GM21381 (cell line): ENCODE data around the gene STK32A.
"Not testable (repeated sequence)": the region's sequence is repeated elsewhere in the genome, so short reads cannot be mapped to it uniquely, and the experiment has no call there.

ENCODE experiments used
- ATAC-seq: cut with Tn5 transposase; IDR thresholded peaks from one replicate; pipeline ENCODE4 v1.9.1; 2021; ENCODE audit warnings: mild to moderate bottlenecking, moderate library complexity; ENCODE audit not compliant: unreplicated experiment

Gene STK32A

GRCh38 chr5:147234825-147235635 is at the start of gene STK32A:
Gene STK32A (plus strand): TSS chr5:147235026. CDS start chr5:147239635, 4,609 bp downstream.
- no peak for ATAC-seq

- ATAC-seq, result no peak
Observed at GRCh38 chr5:147187099-147187540, 47.7 kb upstream of the STK32A start.

DNA sequence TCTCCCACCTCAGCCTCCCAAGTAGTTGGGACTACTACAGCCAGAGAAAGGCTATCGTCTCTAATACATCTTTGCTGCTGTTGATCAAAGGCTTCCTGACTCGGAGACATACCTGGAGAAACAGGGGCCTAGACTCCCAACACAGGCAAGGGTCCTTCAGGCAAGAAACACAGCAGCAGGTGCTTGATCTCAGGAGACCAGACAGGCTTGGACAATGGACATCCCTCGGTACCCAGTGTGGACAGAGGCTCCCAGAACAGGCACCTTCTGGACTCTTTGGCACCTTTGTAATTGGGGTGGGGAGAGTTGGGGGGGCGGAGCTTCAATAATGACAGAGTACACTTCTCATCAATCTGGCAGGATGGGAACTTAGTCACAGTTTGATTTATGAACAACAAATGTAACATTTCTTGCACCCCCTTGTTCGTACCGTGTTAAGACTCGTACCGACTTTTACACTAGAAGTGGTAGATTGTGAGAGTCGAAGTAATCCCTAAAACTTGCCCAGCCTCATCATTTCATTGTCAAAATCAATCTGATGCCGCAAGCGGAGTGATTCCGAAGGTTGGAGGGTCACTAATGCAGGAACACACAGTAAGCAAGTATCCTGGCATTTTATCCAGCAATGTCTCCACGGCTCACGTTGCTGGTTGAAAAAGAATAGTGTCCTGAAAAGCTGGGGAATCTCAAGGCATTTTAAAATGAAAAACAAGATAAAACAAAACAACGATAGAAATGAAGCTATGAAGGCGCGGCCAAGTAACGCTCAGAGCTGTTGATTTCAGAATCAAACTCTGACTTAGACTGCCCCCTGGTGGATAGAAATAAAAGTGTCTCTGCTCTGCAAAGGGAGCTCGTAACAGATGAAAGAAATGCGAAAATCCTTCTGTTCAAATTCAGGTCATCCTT is 46.4 kb upstream of the STK32A start:
- peak; percentile 94 for ATAC-seq

DNA sequence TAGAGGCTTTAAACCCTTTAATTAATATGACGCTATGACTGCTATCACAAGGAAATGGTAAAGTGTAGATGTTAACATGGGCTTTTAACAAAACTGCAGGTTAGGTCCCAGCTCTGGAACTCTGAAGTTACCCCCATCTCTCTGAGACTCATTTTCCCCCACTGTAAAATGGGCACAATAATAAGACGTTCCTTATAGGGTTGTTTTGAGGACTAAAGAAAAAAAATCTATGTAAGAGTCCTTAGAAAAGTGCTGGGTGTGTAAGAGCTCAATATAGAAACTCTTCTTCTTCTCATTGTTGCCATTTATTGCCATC is 45.8 kb upstream of the STK32A start:
- no peak for ATAC-seq

DNA sequence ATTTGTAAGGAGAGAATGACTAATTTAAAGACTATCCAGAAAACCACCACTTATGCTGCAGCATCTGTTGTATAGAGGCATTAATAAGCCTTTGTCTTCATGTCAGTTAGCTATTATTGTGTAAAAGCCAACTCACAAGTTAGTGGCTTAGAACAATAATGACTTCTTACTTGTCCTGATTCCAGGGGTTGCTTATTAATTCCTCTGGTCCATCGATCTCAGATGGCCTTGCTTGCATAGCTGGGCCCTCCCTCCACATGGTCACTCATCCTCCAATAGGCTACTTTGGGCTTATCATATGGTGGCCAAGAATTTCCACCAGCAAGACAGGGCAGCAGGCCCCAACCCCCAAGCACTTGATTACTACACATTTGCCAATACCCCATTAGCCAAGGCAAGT is 44.5 kb upstream of the STK32A start:
- no peak for ATAC-seq

- ATAC-seq, result no peak
Observed at GRCh38 chr5:147193123-147193522, 41.7 kb upstream of the STK32A start.

DNA sequence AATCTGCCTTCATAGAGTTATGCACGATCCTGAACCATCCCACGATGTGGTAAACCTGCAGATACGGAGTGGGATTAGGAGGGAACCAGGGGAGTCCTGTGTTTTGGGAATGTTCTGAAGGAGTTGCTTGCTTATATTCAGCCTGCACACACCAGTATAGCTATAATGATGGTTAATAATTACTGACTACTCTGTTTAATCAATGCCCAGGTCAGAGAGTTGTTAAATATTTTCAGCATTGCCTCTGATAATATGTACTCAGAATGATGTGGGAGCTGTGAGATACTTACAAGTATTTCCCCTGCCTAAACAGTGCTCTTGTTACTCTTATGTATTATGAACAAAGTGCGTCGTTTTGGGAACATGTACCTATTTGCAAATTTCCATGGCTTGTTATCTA is 34.8 kb upstream of the STK32A start:
- no peak for ATAC-seq

DNA sequence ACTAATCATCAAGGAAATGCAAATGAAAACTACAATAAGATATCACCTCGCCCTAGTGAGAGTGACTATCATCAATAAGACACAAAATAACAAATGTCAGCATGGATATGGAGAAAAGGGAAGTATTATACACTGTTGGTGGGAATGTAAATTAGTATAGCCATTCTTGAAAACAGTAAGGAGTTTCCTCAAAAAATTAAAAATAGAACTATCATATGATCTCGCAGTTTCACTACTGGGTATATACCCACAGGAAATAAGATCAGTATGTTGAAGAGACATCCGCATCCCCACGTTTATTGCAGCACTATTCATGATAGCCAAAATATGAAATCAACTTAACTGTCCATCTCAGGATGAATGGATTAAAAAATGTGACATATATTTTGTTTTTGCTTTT is 31.6 kb upstream of the STK32A start:
- ATAC-seq, result no peak

GRCh38 chr5:147204576-147204975 is 30.2 kb upstream of the STK32A start:
- ATAC-seq, result no peak

GRCh38 chr5:147208134-147208533 is 26.7 kb upstream of the STK32A start:
- ATAC-seq, result no peak

DNA sequence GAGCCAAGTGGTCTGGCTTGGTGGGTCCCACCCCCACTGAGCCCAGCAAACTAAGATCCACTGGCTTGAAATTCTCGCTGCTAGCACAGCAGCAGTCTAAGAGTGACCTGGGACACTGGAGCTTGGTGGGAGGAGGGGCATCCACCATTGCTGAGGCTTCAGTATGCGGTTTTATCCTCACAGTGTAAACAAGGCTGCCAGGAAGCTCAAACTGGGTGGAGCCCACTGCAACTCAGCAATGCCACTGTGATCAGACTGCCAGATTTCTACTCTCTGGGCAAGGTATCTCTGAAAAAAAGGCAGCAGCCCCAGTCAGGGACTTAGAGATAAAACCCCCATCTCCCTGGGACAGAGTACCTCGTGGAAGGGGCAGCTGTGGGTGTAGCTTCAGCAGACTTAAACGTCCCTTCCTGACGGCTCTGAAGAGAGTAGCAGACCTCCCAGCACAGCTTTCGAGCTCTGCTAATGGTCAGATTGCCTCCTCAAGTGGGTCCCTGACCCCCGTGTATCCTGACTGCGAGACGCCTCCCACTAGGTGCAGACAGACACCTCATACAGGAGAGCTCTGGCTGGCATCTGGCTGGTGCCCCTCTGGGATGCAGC is 18.2 kb upstream of the STK32A start:
- no peak for ATAC-seq

- no peak for ATAC-seq
Observed at GRCh38 chr5:147223343-147223742, 11.5 kb upstream of the STK32A start.

- ATAC-seq, result no peak
Observed at GRCh38 chr5:147223948-147224791, 10.7 kb upstream of the STK32A start.

DNA sequence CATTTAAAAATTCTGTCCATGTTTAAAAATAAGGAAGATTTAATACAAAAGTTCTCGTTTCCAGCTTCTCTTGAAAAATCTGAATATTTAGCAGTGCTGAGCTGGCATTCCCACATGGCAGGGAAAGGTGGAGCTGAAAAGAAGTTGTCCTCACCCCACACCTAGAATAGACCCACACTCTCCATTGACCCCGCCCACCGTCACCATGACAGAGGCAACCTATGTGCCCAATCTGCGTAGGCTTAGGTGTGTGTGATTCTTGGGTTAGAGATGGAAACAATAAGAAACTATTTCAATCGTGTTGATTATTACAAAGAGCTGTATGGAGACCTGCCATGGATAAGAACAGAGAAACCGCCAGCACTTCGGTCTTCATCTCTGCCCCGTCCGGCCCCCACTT is 8.9 kb upstream of the STK32A start:
- ATAC-seq, result no peak

- no peak for ATAC-seq
Observed at GRCh38 chr5:147226512-147226911, 8.3 kb upstream of the STK32A start.

GRCh38 chr5:147234239-147234824 is 494 bp upstream of the STK32A start:
- ATAC-seq, result no peak

DNA sequence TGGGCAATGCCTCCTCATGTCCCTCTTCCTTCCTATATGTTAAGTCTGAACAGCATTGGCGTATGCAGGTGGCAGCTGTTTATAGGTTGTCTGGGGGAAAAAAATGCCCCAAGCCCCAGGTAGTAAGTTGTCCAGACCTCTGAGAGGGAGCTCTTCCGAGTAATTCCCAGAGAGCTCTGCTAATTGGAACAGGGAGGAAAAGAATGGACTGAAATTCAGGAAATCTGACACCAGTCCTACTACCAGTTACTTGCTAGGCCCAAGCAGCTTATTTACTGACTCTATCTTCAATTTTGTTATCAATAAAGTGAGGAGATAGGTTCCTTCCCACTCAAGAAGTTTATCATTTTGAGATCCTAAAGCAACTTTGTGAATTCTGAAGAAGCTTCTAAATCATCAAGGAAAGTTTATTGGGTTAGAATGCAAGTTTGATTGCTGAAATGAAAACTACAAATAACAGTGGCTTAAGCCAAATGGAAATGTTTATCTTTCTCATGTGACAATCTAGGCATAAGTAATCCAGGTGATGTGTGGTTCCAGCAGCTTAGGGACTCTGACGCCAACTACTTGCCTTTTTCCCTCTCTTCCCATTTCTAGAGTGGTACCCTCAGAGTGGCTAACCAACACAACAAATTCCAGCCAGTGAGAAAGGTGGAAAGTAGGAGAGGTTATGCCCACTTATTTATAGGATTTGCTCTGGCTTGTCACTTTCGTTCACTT is 5.6 kb downstream of the STK32A start:
- no peak for ATAC-seq

DNA sequence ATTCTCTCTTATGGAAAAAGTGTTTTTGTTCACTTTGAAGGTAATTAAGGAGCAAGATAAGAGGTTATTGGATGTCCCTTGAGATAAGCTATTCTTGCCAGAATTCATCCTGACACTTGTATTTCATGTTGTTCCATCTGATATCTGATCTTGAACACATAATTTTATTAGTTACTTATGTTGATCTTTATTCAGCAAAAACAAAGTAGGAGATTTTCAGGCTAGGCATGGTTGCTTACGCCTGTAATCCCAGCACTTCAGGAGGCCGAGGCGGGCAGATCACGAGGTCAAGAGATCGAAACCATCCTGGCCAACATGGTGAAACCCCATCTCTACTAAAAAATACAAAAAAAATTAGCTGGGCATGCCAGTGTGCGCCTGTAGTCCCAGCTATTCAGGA is 8.4 kb downstream of the STK32A start:
- ATAC-seq, result not testable (repeated sequence)

- no peak for ATAC-seq
Observed at GRCh38 chr5:147245381-147246165, 10.7 kb downstream of the STK32A start.
